ENCODE data around the gene HOXC10.

The HOXC10 gene

DNA sequence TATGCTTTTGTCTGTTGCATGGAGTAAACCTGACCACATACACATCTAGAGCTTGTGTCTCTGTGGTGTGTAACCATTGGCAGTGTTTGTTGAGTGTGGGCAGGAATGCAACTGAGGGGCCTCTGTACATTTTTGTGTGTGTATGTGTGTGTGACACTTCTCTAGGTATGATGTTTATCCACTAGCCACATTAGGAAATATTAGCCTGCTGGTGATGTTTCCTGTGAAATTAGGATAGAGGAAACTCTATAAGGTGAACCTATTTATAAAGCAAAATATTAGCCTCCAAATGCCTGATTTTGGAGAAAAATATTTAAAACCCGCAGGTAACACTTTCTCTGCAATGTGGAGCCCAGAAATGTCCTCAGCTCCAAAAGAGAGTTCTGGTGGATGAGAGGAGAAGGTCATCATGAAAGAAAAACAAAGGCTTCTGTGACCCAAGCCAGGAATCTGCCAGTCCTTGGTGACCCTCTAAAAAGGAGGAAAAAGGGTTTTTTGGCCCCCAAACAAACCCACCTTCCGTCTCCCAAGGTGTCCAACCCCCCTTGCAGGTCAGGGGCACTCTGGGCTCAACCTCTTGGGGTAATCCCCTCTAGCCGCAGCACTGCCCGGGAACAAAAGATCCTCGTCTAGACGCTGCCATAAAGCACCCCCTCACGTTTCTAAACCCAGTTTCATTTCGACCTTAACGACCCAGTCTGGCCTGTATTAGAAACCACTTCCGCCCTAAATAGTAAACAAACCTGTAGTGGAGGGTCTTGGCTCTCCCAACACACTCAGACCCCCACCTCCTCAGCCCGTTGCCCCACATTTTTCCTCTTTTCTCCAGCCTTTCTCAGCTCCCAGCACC, 7.1 kb upstream of the HOXC10 start:
- DNase-seq: no peak

DNA sequence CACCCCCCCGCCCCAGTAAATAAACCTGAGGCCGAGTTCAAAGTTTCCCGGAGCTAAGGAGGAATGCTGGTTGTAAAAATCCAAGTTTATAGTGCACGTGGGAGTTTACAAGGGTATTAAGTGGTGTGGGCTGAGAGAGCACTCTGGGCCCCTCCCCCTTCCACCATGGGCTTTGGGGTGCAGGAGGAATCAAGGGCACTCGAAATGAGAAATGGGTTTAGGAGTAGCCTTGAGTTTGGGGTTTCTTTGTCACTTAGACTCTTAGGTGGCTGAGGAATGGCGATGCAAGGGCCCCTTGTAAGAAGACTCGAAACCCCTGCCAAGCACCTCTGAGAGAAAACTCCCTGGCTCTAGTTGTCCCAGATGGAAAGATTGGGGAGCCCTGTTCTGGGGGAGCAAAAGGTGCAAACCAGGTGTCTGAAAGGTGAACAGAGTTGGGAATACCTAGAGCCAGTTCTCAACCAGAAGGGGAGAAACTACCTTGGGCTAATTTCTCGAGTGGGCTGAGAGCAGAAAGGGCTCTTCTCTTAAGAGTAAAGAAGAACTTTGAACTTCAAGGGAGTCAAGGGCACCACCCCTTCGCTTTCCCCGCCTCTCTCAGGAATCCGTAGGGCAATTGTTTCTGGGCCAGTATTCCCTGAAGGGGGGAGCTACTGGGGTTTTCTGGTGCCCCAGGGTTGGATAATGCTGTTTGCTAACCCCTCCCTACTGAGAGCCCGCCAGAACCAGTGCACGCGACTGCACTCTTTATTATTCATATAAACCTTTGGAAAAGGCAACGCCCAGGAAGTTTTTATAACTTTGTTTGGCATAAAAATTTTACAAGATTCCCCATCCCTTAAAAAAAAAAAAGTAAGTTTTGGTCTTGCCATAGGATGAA, 6.2 kb upstream of the HOXC10 start:
- no peak for DNase-seq

DNA sequence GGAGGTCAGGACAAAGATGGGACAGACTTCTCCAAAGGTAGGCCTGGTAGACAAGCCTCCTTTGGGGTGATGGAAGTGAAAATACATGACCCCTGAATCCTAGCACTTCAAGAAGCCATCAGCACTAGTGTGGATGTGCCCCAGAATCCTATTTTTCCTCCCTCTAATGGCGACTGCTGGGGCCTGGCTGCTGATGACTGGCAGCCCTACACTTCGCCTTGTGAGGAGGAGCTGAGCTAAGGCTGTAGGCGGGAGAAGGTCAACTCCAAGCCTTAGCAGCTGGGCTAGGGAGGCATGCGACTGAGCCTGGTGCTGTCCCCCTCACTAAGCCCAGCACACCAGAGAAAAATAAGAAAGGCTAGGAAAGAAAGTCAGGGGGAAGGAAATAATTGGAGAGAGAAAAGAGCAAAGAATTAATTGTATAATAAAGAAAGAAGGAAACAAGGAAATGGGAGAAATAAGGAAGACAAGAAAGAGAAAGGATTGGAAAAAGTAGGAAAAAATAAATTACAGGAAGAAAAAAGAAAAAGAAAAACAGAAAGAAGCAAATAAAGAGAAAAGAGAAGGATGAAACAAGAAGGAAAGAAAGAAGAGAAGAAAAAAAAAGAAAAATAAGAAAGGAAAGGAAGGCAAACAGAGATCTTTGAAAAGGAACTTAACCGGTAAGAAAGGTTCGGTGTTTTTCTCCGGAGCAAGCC, 4.7 kb upstream of the HOXC10 start:
- DNase-seq: no peak

DNA sequence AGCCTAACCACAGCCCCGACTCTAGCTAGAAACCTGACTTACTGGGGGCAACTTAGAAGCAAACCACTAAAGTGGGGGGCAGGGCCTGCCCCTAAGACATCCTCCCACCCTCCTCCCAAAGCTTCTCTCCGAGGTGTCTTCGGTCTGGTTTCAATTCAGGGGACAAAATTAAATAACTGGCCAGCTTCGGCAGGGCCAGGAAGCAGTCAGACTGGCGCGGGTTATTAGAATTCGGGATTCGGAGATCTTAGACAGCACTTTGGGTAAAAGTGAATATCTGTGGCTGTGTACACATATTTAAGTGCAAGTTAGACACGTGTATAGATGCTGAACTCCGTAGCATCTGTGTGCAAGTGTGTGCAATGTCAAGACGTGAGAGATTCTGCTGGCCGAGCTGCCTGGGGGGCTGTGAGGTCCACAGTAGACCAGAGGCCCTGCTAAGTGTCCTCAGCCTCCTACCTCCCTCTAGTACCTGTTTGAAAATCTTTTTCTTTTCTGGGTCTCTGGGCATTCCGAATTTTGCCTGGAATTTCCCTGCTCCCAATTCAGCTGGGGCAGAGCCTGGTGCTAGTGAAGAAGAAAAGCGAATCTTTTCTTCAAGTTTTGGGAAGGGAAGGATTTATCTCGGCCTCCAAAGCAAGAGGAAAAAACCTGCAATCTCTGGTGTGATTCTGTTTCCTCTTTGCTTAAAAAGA, 4.0 kb upstream of the HOXC10 start:
- no peak for DNase-seq

DNA sequence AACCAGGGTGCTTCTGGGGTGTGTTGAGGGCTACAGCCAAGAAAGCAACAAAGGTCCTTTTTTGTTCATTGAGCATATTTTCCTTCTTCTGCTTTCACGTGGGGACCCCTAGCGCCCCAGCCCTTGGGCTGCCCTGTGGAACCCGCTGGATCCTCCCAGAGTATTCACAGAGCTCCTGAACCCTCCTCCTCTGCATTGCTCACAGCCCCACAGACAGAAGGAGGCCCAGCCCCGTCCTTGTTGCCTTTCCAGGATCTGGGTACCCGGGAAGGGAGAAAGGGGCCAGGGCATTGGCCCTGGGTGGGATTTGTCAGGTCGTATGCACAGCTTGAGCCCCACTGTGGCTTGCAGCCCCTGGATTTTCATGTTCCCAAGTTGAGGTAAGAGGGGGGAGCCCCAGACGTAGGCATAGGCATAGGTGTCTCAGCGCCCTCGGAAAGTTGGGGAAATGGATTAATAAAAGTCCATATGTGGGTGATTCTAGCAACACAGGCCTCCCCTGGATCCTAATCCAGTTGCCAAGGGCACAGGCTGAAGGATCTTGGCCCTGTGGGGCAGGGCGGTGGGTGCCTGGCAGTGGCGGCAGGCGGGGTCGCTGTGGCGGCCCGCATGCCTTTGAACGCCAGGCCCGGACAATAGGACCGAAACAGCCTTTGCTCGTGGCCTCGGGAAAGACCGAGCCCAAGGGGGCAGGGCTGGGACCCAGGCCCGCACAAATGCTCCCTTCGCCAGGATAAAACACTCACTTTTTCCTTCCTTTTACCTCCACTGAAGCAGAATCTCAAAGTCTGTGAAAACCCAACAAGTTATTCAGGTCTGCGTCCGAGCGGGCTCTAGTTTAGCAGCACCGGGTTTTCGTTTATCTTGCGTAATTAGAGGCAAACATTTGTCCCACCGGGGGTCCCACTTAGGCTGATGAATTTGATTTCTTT, 3.0 kb upstream of the HOXC10 start:
- no peak for DNase-seq

DNA sequence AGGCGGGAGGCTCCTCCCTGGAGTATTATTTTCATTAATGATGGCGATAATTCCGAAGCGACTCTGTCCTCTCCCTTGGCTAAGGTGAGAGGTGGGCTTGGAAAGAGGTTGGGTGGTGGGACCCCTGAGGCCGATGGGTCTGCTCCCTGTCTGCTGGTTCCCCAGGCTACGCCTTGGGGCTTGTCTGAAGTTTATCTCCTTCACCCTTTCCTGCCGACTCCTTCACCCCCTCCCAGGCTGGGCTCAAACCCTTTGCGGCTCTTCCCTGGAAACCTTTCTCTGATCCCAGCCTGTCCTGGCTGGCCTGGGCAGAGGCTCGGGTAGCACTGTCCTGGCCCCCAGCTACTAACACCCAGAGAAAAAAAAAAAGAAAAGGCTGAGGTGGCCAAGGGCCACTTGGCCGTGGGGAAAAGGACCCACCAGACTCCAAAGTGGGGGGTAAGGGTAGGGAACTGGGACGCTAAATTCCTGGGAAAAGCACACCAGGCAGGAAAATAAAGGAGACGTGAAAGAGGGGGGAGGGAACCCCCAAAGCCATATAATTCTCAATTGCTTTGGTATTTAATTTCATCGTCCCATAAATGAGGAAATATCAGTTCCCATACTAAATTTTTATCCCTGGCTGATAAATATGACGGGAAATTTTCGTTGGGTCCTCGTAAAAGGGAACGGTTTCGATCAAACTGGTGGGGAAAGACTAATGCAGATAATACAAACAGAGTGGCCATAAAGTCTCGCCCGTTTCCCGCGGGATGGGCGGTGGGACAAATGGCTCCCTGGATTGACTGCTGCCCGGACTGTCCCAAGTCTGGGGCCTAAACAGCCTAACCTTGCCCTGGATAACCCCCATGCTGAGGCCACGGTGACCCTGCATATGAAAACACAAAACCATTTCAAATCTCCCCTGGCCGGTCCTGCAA, 2.0 kb upstream of the HOXC10 start:
- no peak for DNase-seq

DNA sequence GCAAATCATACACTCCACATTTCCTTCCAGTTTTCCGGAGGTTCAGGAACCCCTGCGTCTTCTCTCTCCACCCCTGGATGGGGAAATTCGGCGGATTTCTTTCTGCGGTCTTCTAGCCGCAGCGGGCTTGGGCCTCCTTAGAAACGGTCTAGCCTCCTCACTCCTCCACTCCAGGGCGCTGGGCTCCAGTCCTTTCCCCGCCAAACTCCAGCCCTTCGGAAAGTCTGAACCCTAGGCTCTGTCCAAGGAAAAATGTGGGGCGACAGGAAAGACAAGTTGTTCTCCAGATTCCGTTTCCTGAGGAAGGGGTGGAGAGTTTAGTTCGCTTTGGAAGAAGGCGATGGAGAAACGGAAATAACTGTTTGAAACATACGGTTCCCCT, 1.4 kb upstream of the HOXC10 start:
- no peak for DNase-seq

DNA sequence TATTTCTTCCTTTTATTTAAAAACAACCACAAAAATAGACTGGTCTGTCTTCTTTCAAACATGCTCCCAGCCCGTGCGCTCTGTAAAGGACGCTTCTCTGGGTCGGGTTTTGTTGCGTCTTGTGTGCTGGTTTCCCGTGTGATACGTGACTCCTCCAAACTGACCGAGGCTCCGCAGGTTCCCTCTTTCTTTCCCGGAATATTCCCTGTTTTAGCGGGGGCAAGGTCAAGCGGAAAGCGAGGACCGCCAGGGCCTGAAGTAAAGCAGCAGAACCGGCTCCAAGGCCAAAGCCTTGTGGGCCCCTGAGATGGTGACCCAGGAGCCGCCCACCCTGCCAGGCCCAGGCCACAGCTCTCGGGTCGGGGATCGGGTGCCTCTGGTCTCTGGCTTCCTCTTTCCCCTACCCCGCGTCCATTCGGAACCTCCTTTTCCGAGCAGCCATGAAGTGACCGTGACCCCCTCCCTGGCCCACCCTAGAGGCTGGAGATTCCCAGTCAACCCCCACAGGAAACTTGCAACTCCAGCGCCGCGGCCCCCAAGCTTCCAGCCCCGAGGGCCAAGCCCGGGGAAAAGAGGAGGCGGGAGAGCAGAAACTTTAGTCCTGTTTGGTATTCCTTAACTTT, 885 bp upstream of the HOXC10 start:
- DNase-seq: no peak

DNA sequence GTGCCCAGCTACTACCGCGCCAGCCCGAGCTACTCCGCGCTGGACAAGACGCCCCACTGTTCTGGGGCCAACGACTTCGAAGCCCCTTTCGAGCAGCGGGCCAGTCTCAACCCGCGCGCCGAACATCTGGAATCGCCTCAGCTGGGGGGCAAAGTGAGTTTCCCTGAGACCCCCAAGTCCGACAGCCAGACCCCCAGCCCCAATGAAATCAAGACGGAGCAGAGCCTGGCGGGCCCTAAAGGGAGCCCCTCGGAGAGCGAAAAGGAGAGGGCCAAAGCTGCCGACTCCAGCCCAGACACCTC, 697 bp downstream of the HOXC10 start:
- DNase-seq: no peak

DNA sequence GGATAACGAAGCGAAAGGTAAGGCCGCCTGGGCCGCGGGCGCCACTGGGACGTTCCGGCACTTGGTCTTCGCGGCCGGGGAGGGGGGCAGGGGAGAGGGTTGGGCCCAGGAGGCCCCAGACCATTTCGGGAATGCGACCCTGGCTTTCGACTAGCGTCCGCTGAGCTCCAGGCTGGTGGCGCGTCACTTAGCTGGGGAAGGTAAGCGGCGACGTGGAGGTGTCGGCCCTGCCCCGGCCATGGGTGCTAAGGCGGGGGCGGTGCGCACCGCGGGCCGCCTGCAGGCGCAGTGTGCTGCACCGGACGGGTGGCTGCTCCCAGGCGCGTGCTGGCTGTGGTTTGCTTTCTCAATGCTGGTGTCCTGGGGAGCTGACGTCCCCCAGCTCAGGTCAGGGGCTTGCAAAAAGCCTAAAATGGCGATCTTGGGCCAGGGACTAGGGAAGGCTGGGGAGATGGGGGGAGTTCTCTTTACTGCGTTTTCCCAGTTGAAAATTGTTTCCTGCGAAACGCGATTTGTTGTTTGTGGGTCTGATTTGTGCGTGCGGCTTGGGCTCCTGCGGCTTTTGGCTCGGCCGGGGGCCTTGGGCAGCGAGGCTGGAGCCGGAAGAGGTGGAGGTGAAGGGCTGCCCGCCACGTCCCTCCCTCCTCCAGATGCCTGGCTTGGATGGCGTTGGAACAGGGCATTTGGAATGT, 1.2 kb downstream of the HOXC10 start:
- no peak for DNase-seq

DNA sequence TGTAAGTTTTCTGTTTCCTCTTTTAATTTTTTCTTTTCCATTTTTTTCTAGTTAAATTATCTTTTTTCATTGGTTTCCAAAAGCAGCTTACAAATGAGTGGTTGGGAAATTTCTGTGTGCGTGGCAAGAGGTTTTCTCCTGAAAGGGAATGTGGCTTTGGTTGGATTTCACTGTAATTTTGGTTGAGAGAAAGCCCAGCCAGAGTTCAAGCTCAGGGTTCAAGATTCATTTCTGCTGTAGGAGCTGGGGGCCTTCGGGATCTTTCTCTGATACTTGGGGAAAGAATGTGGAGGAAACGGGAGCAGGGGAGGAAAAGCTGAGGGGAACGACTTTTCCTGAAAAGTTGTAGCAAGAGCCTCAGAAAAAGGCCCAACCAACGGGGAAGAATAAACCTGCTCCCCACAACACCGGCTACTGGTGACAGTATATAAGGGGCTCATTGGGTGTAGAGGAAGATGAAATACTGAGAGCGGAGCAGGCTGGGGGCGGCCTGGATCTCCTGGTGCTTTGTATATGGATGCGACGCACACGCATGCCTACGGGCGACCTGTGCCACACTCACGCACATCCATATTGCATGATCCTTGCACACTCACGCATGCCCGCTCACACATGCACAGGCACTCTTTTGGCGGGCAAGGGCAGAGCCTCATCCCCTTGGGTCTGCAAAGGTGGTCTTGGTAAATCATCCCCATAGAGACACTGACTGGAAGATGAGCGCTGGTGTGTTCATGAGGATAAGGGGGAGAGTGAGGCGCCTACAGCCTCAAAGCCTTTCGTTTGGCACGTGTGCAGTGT, 1.9 kb downstream of the HOXC10 start:
- DNase-seq: no peak

DNA sequence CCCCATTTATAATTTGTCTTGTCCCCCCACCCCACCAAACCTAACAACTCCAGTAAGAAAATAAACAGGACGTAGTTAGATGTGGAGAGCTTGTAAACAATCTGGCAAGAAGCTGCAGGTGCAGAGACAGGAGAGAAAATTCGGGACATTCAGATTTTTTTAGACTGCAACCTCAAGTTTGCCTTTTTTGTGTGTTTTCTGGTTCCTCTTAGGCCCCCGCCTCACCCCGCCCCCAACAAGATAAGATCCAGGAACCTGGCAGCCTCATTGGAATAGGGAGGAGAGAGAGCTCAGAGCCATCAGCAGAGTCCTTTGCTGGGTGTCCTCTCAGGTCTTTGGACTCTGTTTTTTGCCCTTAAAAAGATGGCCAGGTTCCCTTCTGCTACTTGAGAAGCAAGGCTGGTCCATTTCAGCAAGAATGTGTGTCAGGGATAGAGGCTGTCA, 2.9 kb downstream of the HOXC10 start:
- no peak for DNase-seq

DNA sequence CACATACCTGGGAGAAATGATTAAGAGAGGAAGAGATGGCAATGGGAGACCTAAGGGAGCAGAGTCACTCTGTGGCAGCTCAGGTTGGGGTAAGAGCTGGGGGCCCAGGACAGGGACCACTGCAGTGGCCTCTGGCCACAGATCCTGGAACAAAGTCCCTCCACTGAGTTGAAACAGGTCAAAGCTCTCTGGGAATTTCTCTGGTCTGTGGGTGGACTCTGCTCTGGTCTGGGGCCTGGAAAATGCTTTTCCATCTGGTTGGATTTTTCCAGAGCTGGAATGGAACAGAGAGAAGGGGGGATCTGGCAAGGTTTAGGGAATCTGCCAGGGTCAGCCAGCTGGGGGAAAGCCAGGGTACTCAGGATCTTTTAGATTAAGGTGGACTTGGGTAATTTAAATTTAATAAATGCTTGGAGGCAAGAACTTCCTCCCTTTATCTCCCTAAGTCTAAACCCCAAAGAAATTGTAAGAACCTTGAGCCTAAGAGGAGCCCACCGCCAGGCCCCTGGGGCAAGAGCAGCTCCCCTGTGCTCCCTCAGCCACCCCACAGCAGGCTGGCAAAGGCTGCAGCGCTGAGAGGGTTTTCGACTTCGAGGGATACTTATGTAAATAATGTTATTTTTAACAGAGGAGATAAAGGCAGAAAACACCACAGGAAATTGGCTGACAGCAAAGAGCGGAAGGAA, 3.7 kb downstream of the HOXC10 start:
- no peak for DNase-seq

DNA sequence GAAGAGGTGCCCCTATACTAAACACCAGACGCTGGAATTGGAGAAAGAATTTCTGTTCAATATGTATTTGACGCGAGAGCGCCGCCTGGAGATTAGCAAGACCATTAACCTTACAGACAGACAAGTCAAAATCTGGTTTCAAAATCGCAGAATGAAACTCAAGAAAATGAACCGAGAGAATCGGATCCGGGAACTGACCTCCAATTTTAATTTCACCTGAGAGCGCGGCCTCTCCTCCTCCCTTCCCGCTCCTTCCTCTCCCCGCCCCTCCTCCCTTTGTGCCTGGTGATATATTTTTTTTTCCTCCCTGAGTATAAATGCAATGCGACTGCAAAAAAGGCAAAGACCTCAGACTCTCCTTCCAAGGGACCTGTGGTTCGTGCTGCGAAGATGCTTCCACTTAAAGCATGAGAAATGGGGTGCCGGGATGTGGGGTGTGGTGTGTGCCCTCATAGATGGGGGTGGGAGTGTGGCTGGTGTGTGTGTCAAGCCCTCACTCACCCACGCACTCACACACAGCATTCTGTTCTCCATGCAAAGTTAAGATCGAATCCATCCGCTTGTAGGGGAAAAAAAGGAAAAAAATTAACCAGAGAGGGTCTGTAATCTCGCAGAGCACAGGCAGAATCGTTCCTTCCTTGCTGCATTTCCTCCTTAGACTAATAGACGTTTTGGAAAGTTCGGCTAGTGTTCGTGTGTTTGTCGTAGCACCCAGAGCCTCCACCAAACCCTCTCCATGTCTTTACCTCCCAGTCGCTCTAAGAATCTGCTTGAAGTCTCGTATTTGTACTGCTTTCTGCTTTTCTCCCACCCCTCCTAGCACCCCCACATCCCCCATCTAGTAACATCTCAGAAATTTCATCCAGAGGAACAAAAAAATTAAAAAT, 4.5 kb downstream of the HOXC10 start:
- no peak for DNase-seq

DNA sequence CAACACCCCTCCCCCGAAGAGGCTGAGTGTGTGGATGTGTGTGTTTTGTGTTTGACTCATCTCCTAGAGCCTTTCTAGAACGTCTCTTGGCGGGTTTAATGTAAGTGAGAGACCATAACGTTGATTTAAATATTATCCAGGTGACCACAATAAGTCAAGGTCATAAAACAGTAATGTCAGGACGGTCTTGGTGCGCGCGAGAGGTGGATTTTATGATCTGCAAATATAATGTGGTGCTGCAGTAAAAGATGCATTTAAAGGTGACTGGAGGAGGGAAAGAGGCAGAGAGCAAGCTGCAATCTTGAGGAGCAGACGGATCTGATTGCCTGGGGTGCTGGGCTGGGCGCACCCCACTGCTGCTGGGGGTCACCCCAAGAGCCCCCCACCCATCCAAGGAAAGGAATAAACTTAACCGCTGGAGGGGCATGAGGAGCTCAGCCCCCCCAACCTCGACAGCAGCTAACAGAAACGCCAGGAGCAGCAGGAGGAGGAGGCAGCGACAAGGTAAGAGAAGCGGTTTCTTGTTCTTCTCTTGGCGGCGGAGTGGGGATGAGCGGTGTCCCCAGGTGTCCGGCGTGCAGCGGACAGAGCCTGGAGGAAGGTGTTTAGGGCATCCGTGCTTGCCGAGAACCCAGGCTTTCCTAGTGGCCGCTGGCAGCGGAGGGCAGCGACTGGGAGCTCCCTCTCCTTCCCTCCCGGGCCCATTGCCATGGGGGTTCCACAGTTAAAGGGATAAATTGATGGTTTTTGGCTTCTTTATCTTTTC, 5.5 kb downstream of the HOXC10 start:
- DNase-seq: no peak

DNA sequence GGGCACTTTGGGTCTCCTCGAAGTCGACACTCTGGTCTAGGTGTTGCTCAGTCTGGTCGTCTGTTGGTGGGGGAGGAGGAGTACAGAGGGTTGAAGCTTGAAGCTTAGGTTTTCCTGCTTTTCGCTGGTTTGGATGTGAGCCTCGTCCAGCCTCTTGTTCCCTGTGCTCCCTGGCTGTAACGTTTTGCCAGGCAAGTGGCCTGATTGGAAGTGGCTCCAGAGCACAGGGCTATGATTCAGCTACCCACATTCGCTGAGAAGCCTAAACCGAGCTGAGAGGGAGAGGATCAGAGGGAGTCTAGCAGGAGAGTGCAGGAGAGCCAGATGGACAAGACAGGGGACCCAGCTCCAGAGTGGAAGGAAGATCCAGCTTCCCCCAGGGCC, 6.1 kb downstream of the HOXC10 start:
- DNase-seq: no peak
